Stimulated activated naive CD8-positive, alpha-beta T cell treated with anti-CD3 and anti-CD28 coated beads, Interleukin-15, Interleukin-2, amounts not matched to agents 100 U/mL and 50 U/mL, for 24 hours (primary cell): ENCODE measurements around the gene RHEB.

Source experiments
- ATAC-seq: fragments of 150-1000 bp; cut with Tn5 transposase; one replicate; pipeline ENCODE4 v1.10.0; 2021
- DNase-seq: peaks from one replicate; pipeline ENCODE4 v3.0.0; 2021

The RHEB gene

GRCh38 chr7:151448261-151449252 lies 71.1 kb downstream of the RHEB start:
- ATAC-seq (peak; percentile 78), DNase-seq (peak; percentile 83)

GRCh38 chr7:151447901-151448260 lies 71.8 kb downstream of the RHEB start:
- ATAC-seq (no peak), DNase-seq (no peak)

GRCh38 chr7:151447312-151447711 lies 72.4 kb downstream of the RHEB start:
- DNase-seq: no peak
- ATAC-seq: no peak

GRCh38 chr7:151446412-151446811 lies 73.3 kb downstream of the RHEB start:
- no peak for DNase-seq
- no peak for ATAC-seq

- DNase-seq: no peak
- peak; percentile 55 for ATAC-seq
These were observed 75.1 kb downstream of the RHEB start for GRCh38 chr7:151444632-151445031.

- ATAC-seq (no peak), DNase-seq (no peak)
These were observed 76.8 kb downstream of the RHEB start for GRCh38 chr7:151442776-151443496.

DNA sequence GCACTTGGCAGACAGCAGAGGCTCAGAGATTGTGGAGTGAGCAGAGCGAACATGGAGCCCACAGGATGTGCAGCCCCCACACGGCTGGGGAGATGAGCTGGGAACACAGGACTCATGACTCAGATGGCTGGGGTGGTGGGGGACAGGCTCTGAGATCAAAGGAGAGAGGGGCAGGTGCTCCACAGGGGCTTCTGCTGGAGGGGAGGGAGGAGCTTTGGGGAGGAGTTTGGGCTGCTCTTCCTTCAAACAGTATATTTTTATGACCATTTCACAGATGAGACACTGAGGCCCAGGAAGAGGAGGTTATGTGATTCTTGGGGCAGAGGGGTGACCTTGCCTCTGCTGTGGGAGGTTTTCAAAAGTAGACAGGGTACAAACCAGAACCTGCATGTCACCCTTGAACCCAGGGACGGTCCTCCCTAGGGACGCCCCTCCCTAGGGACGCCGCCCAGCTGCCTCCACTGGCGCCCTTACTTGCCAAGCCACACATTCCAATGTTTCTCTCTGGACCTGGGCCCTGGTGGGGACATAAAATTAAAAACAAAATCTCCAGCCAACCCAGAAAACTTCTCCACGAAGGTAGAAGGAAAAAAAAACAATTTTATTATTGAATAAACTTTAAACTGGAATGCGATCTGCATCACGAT lies 78.8 kb downstream of the RHEB start:
- ATAC-seq (peak; percentile 41), DNase-seq (no peak)

- DNase-seq: no peak
- no peak for ATAC-seq
These were observed 79.6 kb downstream of the RHEB start, which contains the start of gene CRYGN for GRCh38 chr7:151439855-151440798. TSS of gene CRYGN (minus strand) at chr7:151440141. CDS start at chr7:151439917, 224 bp downstream.

DNA sequence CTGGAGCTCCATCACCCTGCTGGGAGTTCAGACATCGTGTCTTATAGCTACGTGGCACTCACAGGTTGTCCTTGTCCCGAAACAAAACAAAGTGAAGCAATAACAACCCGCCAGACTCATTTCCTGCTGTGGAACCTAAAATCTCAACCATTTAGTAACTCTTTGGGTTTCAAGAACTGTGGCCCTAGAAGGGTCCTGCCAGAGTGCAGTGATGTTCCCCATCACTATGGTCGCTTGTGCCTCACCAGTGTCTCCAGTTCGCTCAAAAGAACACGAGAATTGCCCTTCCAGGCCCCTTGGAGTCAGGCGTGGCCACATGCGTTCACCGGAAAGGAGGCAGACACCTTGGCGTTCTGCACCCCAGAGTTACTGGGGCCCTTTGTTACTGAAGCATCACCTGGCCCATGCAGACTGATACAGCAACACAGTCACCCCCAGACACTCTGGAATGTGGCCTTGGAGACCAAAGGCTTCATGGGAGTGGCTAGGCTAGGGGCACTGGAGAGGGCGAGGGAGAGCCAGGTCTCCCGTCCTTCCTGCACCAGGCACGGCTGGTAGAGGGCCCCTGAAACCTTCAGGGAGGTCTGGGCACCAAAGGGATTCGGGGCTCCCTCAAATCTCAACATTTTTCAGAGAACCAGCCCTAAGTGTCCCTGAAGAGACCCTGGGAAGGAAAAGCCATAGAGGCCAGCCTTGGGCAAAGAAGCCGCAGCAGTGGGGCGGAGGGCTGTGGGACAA lies 80.7 kb downstream of the RHEB start:
- no peak for DNase-seq
- ATAC-seq: no peak

DNA sequence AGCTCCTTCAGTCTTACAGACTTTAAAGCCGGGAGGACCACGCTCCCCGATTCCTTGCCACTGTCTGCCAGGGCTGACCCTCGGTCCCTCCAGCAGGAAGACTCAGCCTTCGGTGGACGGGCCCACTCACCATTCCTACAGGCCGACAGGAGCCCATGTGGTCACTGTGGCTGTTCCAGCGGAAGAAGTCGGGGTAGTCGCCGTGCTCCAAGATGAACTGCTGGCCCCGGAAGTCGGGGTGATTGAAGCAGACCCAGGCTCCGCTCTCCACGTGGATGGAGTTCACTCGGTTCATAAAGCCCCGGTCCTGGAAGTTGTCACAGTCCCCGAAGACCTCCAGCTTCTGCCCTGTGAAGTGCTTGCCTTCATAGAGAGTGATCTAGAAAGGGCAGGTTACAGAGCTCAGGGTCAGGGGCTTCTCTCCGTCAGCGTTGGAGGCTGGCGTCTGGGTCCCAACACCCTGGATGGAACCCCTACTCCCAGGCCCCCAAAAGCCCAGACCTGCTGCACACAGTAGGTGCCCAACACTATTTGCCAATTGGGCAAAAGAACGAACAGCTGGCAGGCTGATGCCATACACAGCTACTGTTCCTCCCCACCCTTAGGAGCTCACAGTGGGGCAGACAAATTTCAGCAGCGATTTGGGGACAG lies 81.7 kb downstream of the RHEB start:
- ATAC-seq: no peak
- no peak for DNase-seq

DNA sequence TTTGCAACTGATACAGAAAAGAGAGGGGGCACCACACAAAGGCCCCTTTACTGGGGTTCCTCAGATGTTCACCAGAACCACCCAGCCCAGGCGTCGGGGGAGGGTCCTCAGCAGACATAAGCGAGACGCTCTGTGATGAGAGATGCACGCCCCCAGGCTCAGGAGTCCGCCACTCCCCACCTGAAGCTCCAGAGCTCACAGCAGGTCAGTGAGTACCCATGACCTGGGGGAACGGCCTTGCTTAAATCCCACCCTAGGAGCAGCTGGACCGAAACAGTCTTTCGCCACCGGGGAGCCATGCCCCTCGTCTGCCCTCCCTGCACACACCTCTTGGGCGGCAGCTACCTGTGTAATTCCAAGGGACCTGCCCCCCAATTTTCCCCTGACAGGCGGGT lies 82.5 kb downstream of the RHEB start:
- DNase-seq (no peak), ATAC-seq (no peak)

DNA sequence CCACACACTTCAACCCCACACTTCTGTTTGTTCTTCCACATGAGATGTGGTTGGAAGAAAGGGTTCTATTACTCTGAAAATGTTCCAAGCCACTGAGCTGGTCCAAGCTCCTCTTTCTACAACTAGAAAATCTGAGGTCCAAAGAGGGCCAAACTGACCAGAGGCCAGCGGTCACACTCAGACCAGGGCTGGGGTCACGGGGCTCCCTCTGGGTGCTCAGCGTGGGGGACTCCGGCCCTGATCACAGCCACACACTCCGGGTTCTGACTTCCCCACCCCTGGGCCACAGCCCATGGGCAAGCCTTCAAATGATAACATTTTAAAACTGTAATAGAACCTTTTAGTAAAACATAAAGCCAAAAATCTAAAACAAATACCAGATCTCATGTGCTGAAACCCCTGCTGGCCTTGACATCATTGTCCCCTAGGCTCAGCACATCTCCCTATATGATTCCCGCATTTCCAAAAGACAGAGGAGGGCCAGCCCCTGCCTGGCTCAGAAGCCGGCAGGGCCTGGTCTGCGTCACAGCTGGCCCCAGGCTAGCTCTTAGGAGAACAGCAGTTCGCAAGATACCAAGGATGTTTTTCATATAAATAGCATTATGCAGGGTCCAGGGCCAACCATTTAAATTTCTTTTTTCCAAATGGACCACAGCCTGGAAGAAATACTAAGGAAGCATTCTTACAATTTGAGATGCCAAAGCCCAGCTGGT lies 83.1 kb downstream of the RHEB start:
- DNase-seq (no peak), ATAC-seq (no peak)

- no peak for ATAC-seq
- no peak for DNase-seq
These were observed 83.7 kb downstream of the RHEB start for GRCh38 chr7:151435971-151436370.

DNA sequence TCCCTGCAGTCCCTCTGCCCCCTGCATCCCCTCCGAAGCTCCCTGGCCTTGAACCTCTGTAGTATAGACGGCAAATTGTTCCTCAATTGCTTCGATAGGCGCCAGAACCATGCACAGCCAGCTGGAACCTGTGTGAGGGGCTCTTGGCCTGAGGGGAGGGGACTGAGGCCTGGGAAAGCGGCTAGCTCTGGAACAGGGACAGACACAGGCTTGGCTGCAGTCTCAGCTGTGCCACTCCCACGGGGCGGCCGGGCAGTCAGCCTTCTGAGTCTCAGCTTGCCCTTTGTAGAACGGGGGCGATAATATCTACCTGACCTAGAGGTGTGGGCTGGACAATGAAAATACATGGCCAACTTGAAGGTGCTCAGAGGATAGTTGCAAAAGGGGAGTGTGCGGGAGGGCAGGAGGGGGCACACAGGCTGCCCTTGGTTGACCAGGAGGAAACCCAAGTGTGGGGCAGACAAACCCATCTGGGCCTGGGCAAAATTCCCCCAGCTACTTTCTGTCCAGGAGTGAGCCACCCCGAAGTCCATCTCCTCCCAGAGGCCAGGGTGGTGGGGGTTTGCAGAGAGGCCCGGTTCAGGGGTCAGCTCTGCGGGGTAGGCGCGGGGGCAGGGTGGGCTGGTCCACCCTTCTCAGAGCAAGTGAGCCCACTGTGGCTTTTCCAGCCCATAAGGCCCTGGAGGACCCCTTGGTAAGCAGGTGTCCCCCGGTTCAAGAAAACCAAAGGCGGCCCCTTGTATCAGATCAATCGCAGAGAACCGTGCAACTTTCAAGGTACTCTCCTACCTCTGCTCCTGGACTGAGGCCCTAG lies 84.4 kb downstream of the RHEB start:
- ATAC-seq (no peak), DNase-seq (no peak)

DNA sequence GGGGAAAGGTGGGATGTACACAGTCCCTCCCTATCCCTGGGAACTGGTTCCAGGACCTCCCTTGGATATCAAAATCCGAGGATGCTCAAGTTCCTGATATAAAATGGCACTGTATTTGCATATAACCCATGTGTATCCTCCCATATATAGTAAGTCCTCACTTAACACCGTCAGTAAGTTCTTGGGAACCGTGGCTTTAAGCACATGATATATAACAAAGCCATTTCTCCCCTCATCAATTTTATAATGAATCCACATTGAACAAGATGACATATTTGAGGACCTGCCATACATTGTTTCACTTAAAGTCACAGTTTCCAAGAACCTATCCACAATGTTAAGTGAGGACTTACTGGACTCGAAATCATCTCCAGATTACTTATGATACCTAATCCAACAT lies 85.1 kb downstream of the RHEB start:
- DNase-seq (no peak), ATAC-seq (no peak)

GRCh38 chr7:151433721-151434400 lies 85.8 kb downstream of the RHEB start:
- DNase-seq (no peak), ATAC-seq (no peak)

DNA sequence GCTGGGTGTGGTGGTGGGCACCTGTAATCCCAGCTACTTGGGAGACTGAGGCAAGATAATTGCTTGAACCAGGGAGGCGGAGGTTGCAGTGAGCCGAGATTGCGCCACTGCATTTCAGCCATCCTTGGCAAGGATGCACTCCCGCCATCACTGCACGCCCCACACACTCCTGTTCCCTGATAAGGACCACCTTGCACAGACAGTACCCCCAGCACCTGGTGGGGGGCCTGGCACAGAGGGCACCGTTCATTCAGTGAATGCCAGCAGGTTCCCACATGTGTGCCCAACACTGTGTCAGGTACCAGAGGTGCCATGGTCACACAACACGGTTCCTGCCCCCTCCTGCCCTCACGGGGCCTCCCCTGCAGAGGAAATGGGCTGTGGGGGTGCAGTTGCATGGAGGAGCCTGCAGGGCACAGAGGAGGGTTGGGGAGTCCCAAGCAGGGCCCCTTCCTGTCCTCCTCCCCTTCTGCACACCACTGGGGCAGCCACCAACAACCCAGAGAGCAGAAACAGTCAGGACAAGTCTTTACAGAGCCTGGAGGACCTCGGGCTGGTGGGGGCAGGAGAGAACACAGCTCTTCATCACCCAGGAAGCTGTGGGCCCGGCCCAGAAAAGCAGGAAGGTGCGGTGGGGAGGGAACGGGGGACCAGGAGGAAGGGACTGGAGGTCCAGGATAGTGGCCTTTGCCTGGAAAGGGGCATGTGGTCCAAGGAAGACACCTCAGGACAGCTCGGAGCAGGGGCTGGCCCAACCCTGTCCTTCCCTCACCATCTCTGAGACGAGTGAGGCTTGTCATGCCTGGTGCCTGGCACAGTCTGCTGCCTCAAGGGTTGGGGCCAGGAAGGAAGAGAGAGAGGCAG lies 86.8 kb downstream of the RHEB start:
- peak; percentile 84 for ATAC-seq

More for the DNA sequence above, 86.8 kb downstream of the RHEB start:
- DNase-seq: peak; percentile 74
